GM12878 (cell line): ENCODE measurements around the gene MOGAT2. TPM values are rescaled to one million over a fixed set of nuclear protein-coding genes. Genes with fewer than 3 reads are reported as not detected.

Source experiments
- ATAC-seq: fragments of 200-7000 bp; cut with Tn5 transposase; 3 replicates; pipeline ENCODE4 v1.9.1; 2020; ENCODE audit warnings: mild to moderate bottlenecking, moderate library complexity
- BruUV-seq: library from RNA; stranded (reverse); fragments of 400-500 nt; replicated peaks from 2 replicates; lab custom pipeline; 2021; lab: Mats Ljungman, UMichigan
- CTCF ChIA-PET: fragments of 300-600 bp; sonication (Branson Sonifier 250); formaldehyde crosslinking; extraction: SDS; loops from one replicate; lab custom pipeline; 2021; ENCODE audit warnings: inconsistent platforms; lab: Yijun Ruan, JAX
- POLR2A ChIA-PET: fragments of 350-600 bp; formaldehyde crosslinking; extraction: SDS; loops from one replicate; lab custom pipeline; 2021; ENCODE audit warnings: inconsistent platforms; lab: Charles Lee
- RAD21 ChIA-PET: fragments of 300-600 bp; sonication (Branson Sonifier 250); formaldehyde crosslinking; loops from one replicate; lab custom pipeline; 2023; ENCODE audit warnings: antibody characterized with exemption; ENCODE audit not compliant: unreplicated experiment; lab: Charles Lee
- SMC1A ChIA-PET: fragments of 300-600 bp; sonication (Branson Sonifier 250); formaldehyde crosslinking; loops from one replicate; lab custom pipeline; 2023; ENCODE audit not compliant: unreplicated experiment, uncharacterized antibody; lab: Charles Lee
- DNase-seq: peaks from one replicate; pipeline ENCODE4 v3.0.0-alpha.2; 2011; ENCODE audit warnings: low read depth, low spot score
- FAIRE-seq: peaks from 3 replicates; lab custom pipeline; 2011; peaks lifted over from hg19 to GRCh38; lab: Jason Lieb, UNC
- H2AFZ ChIP-seq: 2 replicates; pipeline ENCODE4 v1.6.0; 2011; ENCODE audit warnings: low read depth, low read length, control low read depth; ENCODE audit not compliant: control insufficient read depth
- H3K27ac ChIP-seq: 2 replicates; pipeline ENCODE4 v1.5.1; 2011; ENCODE audit warnings: control low read depth; ENCODE audit not compliant: control insufficient read depth, insufficient read depth
- H3K27me3 ChIP-seq, 2 experiments: replicated peaks in 1 of 2; 2 replicates each; pipeline versions ENCODE4 v1.6.0 to v1.6.1; 2011; ENCODE audit warnings: low read length in 1 of 2; ENCODE audit not compliant: control insufficient read depth in 2 of 2, insufficient read depth in 2 of 2
- H3K36me3 ChIP-seq, 2 experiments: 2 replicates each; pipeline ENCODE4 v1.5.1; 2011; ENCODE audit warnings: low read length in 1 of 2; ENCODE audit not compliant: control insufficient read depth in 2 of 2, insufficient read depth in 2 of 2
- H3K4me1 ChIP-seq: 2 replicates; pipeline ENCODE4 v1.6.1; 2011; ENCODE audit warnings: mild to moderate bottlenecking, low read length, moderate library complexity, mixed read lengths; ENCODE audit not compliant: control insufficient read depth, insufficient read depth
- H3K4me2 ChIP-seq: 2 replicates; pipeline ENCODE4 v1.6.0; 2011; ENCODE audit warnings: control low read depth; ENCODE audit not compliant: control insufficient read depth, insufficient read depth
- H3K4me3 ChIP-seq: fragments of 200-600 bp; sonication (generic); 2 replicates; pipeline ENCODE4 v1.5.1; 2016
- H3K79me2 ChIP-seq: 2 replicates; pipeline ENCODE4 v1.6.0; 2011; ENCODE audit warnings: low read length; ENCODE audit not compliant: control insufficient read depth, insufficient read depth
- H3K9ac ChIP-seq: 2 replicates; pipeline ENCODE4 v1.8.0; 2011; ENCODE audit warnings: low read length, control low read depth, mixed read lengths; ENCODE audit not compliant: control insufficient read depth, insufficient read depth
- H3K9me3 ChIP-seq: replicated peaks from 3 replicates; pipeline ENCODE4 v1.5.1; 2011; ENCODE audit warnings: mild to moderate bottlenecking, low read length; ENCODE audit not compliant: control insufficient read depth, insufficient read depth
- H4K20me1 ChIP-seq: 2 replicates; pipeline ENCODE4 v1.6.0; 2011; ENCODE audit not compliant: control insufficient read depth, insufficient read depth
- IRF4 ChIP-seq: IDR thresholded peaks from 2 replicates; pipeline ENCODE4 v1.6.1; 2011; ENCODE audit warnings: low read depth, low read length
- ZNF217 ChIP-seq: fragments of 450-650 bp; IDR thresholded peaks from 2 replicates; pipeline ENCODE4 v1.6.1; 2017; ENCODE audit warnings: antibody characterized with exemption, mild to moderate bottlenecking
- ZNF622 ChIP-seq: fragments of 450-650 bp; IDR thresholded peaks from 2 replicates; pipeline ENCODE4 v1.6.1; 2017; ENCODE audit warnings: mild to moderate bottlenecking, inconsistent platforms
- WGBS: methylation state at CpG from one replicate; pipeline ENCODE4 v1.1.6; 2016; ENCODE audit warnings: low lambda C conversion rate; ENCODE audit not compliant: insufficient replicate concordance, insufficient coverage; ENCODE audit errors: missing lambda C conversion rate; 5-methylcytosine and 5-hydroxymethylcytosine counted together
- in situ Hi-C: fragments of 300-500 bp; cut with MboI; formaldehyde crosslinking; loops from 9 replicates; pipeline ENCODE4 v1.14.3; 2018; ENCODE audit warnings: mixed read lengths
- intact Hi-C: fragments of 100-400 bp; cut with micrococcal nuclease; formaldehyde crosslinking; loops from one replicate; pipeline ENCODE4 v1.14.2; 2022; ENCODE audit not compliant: unreplicated experiment
- polyA plus RNA-seq, 11 experiments: library from polyadenylated mRNA; depleted of rRNA in 4 of 11; unstranded in 6 of 11; stranded (reverse) in 5 of 11; fragments of >200 nt; fragmentation: Nextera tagmentation in 4 of 11; fragmentation: Illumina TruSeq in 1 of 11; extraction: Ambion mirVana in 4 of 11; extraction: Trizol in 1 of 11; gene quantifications; 1 replicate in 1 of 11; 2 replicates in 10 of 11; pipeline versions ENCODE4 v1.2.1 to v1.2.3, GENCODE V29; 2011 to 2016; ENCODE audit warnings: inconsistent platforms in 2 of 11, missing spikeins in 2 of 11, low read depth in 1 of 11
- total RNA-seq, 4 experiments: library from RNA; depleted of rRNA in 3 of 4; stranded (reverse); fragments of >200 nt in 3 of 4; fragmentation: Illumina TruSeq in 1 of 4; extraction: Trizol in 1 of 4; gene quantifications; 2 replicates each; pipeline versions ENCODE4 v1.2.1 to v1.2.3, GENCODE V29; 2013 to 2021
- TF ChIP-seq, protein P1 (sequence below): fragments of 450-650 bp; IDR thresholded peaks from 2 replicates; pipeline ENCODE4 v1.6.1; 2014; ENCODE audit warnings: mild to moderate bottlenecking
- TF ChIP-seq, protein P2 (sequence below): fragments of 450-650 bp; conservative IDR thresholded peaks from 2 replicates; pipeline ENCODE4 v1.6.1; 2017; ENCODE audit warnings: mild to moderate bottlenecking, moderate library complexity

The MOGAT2 gene
- total and polyA plus RNA-seq, 10 of the 15 experiments (the other 5 are each of a cell fraction or from before 2014, with no cell fraction given): 0.15 to 0.45 (median 0.22) TPM; not detected in 1

DNA sequence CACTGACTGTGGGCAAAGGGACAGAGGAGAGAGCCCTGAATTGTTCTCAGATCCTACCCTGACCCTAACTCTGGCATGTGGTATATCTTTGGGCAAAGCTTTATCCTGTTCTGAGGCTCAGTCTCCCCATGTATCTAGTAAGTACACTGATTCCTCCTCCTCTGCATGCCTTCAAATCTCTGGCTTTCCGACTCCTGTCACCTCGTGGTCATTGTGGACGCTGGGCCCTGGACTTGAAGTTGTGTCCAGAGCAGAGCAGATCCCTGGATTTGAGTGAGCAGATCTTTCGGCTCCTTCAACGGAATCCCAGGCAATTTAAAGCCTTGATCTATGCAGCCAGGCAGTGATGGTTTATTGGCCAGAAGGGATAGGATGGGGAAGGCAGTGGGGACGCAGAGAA, 3.0 kb downstream of the MOGAT2 start (continued):
- TF ChIP-seq, protein P1, sequence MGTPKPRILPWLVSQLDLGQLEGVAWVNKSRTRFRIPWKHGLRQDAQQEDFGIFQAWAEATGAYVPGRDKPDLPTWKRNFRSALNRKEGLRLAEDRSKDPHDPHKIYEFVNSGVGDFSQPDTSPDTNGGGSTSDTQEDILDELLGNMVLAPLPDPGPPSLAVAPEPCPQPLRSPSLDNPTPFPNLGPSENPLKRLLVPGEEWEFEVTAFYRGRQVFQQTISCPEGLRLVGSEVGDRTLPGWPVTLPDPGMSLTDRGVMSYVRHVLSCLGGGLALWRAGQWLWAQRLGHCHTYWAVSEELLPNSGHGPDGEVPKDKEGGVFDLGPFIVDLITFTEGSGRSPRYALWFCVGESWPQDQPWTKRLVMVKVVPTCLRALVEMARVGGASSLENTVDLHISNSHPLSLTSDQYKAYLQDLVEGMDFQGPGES: no peak
- TF ChIP-seq, protein P2, sequence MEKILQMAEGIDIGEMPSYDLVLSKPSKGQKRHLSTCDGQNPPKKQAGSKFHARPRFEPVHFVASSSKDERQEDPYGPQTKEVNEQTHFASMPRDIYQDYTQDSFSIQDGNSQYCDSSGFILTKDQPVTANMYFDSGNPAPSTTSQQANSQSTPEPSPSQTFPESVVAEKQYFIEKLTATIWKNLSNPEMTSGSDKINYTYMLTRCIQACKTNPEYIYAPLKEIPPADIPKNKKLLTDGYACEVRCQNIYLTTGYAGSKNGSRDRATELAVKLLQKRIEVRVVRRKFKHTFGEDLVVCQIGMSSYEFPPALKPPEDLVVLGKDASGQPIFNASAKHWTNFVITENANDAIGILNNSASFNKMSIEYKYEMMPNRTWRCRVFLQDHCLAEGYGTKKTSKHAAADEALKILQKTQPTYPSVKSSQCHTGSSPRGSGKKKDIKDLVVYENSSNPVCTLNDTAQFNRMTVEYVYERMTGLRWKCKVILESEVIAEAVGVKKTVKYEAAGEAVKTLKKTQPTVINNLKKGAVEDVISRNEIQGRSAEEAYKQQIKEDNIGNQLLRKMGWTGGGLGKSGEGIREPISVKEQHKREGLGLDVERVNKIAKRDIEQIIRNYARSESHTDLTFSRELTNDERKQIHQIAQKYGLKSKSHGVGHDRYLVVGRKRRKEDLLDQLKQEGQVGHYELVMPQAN: no peak
- no peak for TF ChIP-seq ZNF217
- no peak for TF ChIP-seq ZNF622

DNA sequence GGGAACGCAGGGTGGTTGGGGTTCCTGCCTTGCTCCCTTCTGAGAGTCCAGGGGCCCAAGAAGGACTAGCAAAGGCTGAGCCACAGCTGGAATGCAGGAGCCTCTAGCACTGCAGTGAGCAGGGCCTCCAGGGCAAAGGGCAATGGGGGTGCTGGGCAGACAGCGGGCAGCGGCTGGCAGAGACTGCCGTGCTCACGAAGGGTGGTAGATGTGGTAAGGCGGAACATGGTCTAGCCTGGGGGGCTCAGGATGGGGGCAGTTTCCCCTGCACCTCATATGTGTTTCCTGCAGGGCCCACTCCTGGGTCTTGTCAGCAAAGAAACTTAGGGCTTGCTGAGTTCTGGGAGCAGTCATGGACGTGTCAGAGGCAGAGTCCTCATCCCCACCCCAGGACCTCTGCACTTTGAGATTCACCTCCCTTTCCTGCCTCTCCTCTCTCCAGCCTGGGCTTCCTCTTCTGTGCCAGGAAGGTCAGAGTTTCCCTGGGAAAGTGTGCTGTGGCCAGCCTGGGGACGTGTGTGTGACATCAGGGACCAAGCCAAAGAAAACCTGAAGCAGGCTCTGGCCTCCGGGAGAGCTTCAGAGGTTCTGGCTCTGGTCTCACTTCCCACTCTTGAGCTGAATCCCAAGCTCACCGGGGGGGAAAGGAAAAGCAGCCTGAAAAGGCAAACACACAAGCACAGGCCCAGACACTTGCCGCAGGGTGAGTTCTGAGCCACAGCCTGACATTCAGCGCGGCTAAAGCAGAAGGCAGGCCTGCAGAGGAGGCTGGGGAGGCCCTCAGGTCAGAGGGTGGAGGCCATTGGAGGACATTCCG, 4.4 kb downstream of the MOGAT2 start:
- no peak for DNase-seq
- no peaks in the 10 kb centered on the region for H3K79me2 ChIP-seq
- H4K20me1 ChIP-seq: no peaks in the 10 kb centered on the region
- RAD21 ChIA-PET: interaction anchor here (1.1 to 2.1 kb wide), 4 partner anchors 63 to 85 kb away, joined by 3 to 16 read pairs (median 7); no protein-coding TSS in a partner anchor
- in situ Hi-C loops (no loop called here), intact Hi-C loops (loop anchor here (2.0 kb wide), 2 partner anchors 151 to 431 kb away; no protein-coding TSS in a partner anchor)
- H3K9me3 ChIP-seq: no peaks in the 10 kb centered on the region
- POLR2A ChIA-PET: interaction anchor here (0.5 kb wide), 1 partner anchor 414 kb away, joined by 3 read pairs; no protein-coding TSS in a partner anchor
- ATAC-seq: no peak
- H3K27ac ChIP-seq: no peak overlapping the region
- FAIRE-seq: no peak
- SMC1A ChIA-PET: interaction anchor here (1.3 to 2.1 kb wide), 4 partner anchors 16 to 430 kb away, joined by 3 to 12 read pairs (median 4); no protein-coding TSS in a partner anchor
- no peak overlapping the region for H2AFZ ChIP-seq
- no peak overlapping the region for H3K4me2 ChIP-seq
- TF ChIP-seq IRF4: no peak
- no peak overlapping the region for H3K4me3 ChIP-seq
- H3K4me1 ChIP-seq: peaks cover 11% of the 10 kb centered on the region
- CTCF ChIA-PET: interaction anchor here (0.6 to 2.9 kb wide), 13 partner anchors 15 to 508 kb away, joined by 3 to 23 read pairs (median 4); no protein-coding TSS in a partner anchor
- no TSS peak for BruUV-seq
- 81% methylated on average over 14 of the region's 14 CpGs for WGBS
- H3K9ac ChIP-seq: no peak overlapping the region
- H3K27me3 ChIP-seq: no peaks in the 10 kb centered on the region
- H3K36me3 ChIP-seq: no peaks in the 10 kb centered on the region
